Activated CD4-positive, alpha-beta memory T cell treated with anti-CD3 and anti-CD28 coated beads, Interleukin-2, amount 10 ng/mL, durations not matched to agents 7 days and 5 days (primary cell): ENCODE results near the gene RMC1. TPM values are rescaled to one million over a fixed set of nuclear protein-coding genes. Genes with fewer than 3 reads are reported as not detected.
A peak's percentile ranks its signal among the peaks of the same experiment; 100 is the strongest.
"Not testable (repeated sequence)": the region's sequence is repeated elsewhere in the genome, so short reads cannot be mapped to it uniquely, and the experiment has no call there.

ENCODE experiments used
- CTCF ChIA-PET: fragments of 350-600 bp; sonication (Branson Sonifier 250); formaldehyde crosslinking; loops from one replicate; lab custom pipeline; 2021; ENCODE audit warnings: antibody characterized with exemption, inconsistent platforms; lab: Charles Lee
- POLR2A ChIA-PET: fragments of 350-600 bp; sonication (Branson Sonifier 250); formaldehyde crosslinking; loops from one replicate; lab custom pipeline; 2021; ENCODE audit warnings: antibody characterized with exemption; lab: Charles Lee
- DNase-seq: peaks from one replicate; pipeline ENCODE4 v3.0.0-alpha.2; 2020
- H3K27ac Mint-ChIP-seq: one replicate; pipeline ENCODE4 v1.8.0; 2021; ENCODE audit warnings: mild to moderate bottlenecking, mixed read lengths
- H3K27me3 Mint-ChIP-seq: one replicate; pipeline ENCODE4 v1.8.0; 2021; ENCODE audit warnings: mixed read lengths
- H3K36me3 Mint-ChIP-seq: one replicate; pipeline ENCODE4 v1.8.0; 2021; ENCODE audit warnings: low read depth, mixed read lengths
- H3K4me1 Mint-ChIP-seq: one replicate; pipeline ENCODE4 v1.8.0; 2021; ENCODE audit warnings: mixed read lengths
- H3K4me3 Mint-ChIP-seq: one replicate; pipeline ENCODE4 v1.8.0; 2021; ENCODE audit warnings: mild to moderate bottlenecking, mixed read lengths
- H3K9me3 Mint-ChIP-seq: one replicate; pipeline ENCODE4 v1.8.0; 2021; ENCODE audit warnings: mixed read lengths
- total RNA-seq, 2 experiments: library from RNA; stranded (reverse); gene quantifications; one replicate each; pipeline ENCODE4 v1.2.3, GENCODE V29; 2021

Gene RMC1
- total RNA-seq, 2 experiments from 2014 or later, result 54.9 to 55.9 TPM

GRCh38 chr18:23479829-23480505, 23.3 kb upstream of the RMC1 start:
- H3K9me3 Mint-ChIP-seq, result no peaks in the 10 kb centered on the region
- POLR2A ChIA-PET, result interaction anchor here (1.6 kb wide), 1 partner anchor 8 kb away, joined by 9 read pairs; no protein-coding TSS in a partner anchor
- DNase-seq, result no peak
- H3K4me3 Mint-ChIP-seq, result no peak overlapping the region
- H3K27ac Mint-ChIP-seq, result no peak overlapping the region
- CTCF ChIA-PET, result no interaction called here
- no peaks in the 10 kb centered on the region for H3K27me3 Mint-ChIP-seq
- peaks cover 63% of the 10 kb centered on the region for H3K36me3 Mint-ChIP-seq
- peaks cover 4% of the 10 kb centered on the region for H3K4me1 Mint-ChIP-seq

GRCh38 chr18:23484561-23485182, 18.6 kb upstream of the RMC1 start:
- peaks cover 26% of the 10 kb centered on the region for H3K36me3 Mint-ChIP-seq
- no peak overlapping the region for H3K27ac Mint-ChIP-seq
- no peaks in the 10 kb centered on the region for H3K9me3 Mint-ChIP-seq
- DNase-seq, result no peak
- peaks cover 22% of the 10 kb centered on the region for H3K4me1 Mint-ChIP-seq
- POLR2A ChIA-PET, result interaction anchor here (0.8 to 1.4 kb wide), 3 partner anchors 10 to 31 kb away, joined by 3 to 4 read pairs (median 4); partner anchors contain the start of gene RIOK3
- H3K4me3 Mint-ChIP-seq, result no peak overlapping the region
- CTCF ChIA-PET, result interaction anchor here (1.3 to 2.8 kb wide), 2 partner anchors 14 to 20 kb away, joined by 3 to 15 read pairs; no protein-coding TSS in a partner anchor
- no peaks in the 10 kb centered on the region for H3K27me3 Mint-ChIP-seq

GRCh38 chr18:23485386-23485785, 17.9 kb upstream of the RMC1 start:
- H3K27ac Mint-ChIP-seq, result no peak overlapping the region
- CTCF ChIA-PET, result interaction anchor here (1.3 to 2.8 kb wide), 2 partner anchors 13 to 20 kb away, joined by 3 to 15 read pairs; no protein-coding TSS in a partner anchor

GRCh38 chr18:23487738-23488570, 15.4 kb upstream of the RMC1 start:
- ChIA-PET POLR2A (interaction anchor here (0.6 to 1.8 kb wide), 7 partner anchors 8 to 98 kb away, joined by 3 to 10 read pairs (median 5); partner anchors contain the start of genes NPC1 and RIOK3), CTCF (interaction anchor here (0.6 to 2.3 kb wide), 9 partner anchors 8 to 464 kb away, joined by 3 to 24 read pairs (median 4); no protein-coding TSS in a partner anchor)
- Mint-ChIP-seq H3K4me3 (no peak overlapping the region), H3K4me1 (peaks cover 22% of the 10 kb centered on the region), H3K36me3 (peaks cover 5% of the 10 kb centered on the region), H3K9me3 (no peaks in the 10 kb centered on the region), H3K27ac (peak overlapping the region; percentile 68), H3K27me3 (no peaks in the 10 kb centered on the region)
- DNase-seq, result peak; percentile 41

More at GRCh38 chr18:23485386-23485785, 17.9 kb upstream of the RMC1 start:
- H3K4me1 Mint-ChIP-seq, result peaks cover 22% of the 10 kb centered on the region
- POLR2A ChIA-PET, result interaction anchor here (1.3 kb wide), 1 partner anchor 32 kb away, joined by 3 read pairs; the partner anchor contains the start of gene RIOK3
- no peaks in the 10 kb centered on the region for H3K27me3 Mint-ChIP-seq
- H3K9me3 Mint-ChIP-seq, result no peaks in the 10 kb centered on the region
- DNase-seq, result no peak
- peaks cover 19% of the 10 kb centered on the region for H3K36me3 Mint-ChIP-seq
- no peak overlapping the region for H3K4me3 Mint-ChIP-seq

GRCh38 chr18:23489586-23489985, 13.7 kb upstream of the RMC1 start:
- POLR2A ChIA-PET, DNase-seq, H3K9me3 Mint-ChIP-seq, H3K27ac Mint-ChIP-seq, H3K36me3 Mint-ChIP-seq, H3K4me3 Mint-ChIP-seq, H3K27me3 Mint-ChIP-seq, CTCF ChIA-PET: not testable (repeated sequence)
- H3K4me1 Mint-ChIP-seq, result peaks cover 19% of the 10 kb centered on the region

- no peak overlapping the region for H3K4me3 Mint-ChIP-seq
- H3K27ac Mint-ChIP-seq, result no peak overlapping the region
- DNase-seq, result no peak
- H3K9me3 Mint-ChIP-seq, result no peaks in the 10 kb centered on the region
- CTCF ChIA-PET, result interaction anchor here (0.7 kb wide), 1 partner anchor 21 kb away, joined by 3 read pairs; no protein-coding TSS in a partner anchor
- POLR2A ChIA-PET, result interaction anchor here (1.0 kb wide), 1 partner anchor 36 kb away, joined by 3 read pairs; no protein-coding TSS in a partner anchor
- peaks cover 11% of the 10 kb centered on the region for H3K4me1 Mint-ChIP-seq
- no peaks in the 10 kb centered on the region for H3K27me3 Mint-ChIP-seq
- no peaks in the 10 kb centered on the region for H3K36me3 Mint-ChIP-seq
Measured at GRCh38 chr18:23493654-23494053, 9.7 kb upstream of the RMC1 start.

- H3K4me1 Mint-ChIP-seq, result peaks cover 18% of the 10 kb centered on the region
- DNase-seq, result no peak
- no peak overlapping the region for H3K27ac Mint-ChIP-seq
- H3K9me3 Mint-ChIP-seq, result no peaks in the 10 kb centered on the region
- ChIA-PET CTCF (no interaction called here), POLR2A (interaction anchor here (0.6 kb wide), 1 partner anchor 511 kb away, joined by 3 read pairs; no protein-coding TSS in a partner anchor)
- no peak overlapping the region for H3K4me3 Mint-ChIP-seq
- H3K27me3 Mint-ChIP-seq, result no peaks in the 10 kb centered on the region
- no peaks in the 10 kb centered on the region for H3K36me3 Mint-ChIP-seq
Measured at GRCh38 chr18:23494992-23495391, 8.3 kb upstream of the RMC1 start.

- Mint-ChIP-seq H3K27ac (no peak overlapping the region), H3K9me3 (no peaks in the 10 kb centered on the region), H3K27me3 (no peaks in the 10 kb centered on the region), H3K4me1 (peaks cover 18% of the 10 kb centered on the region), H3K36me3 (no peaks in the 10 kb centered on the region), H3K4me3 (no peak overlapping the region)
- no peak for DNase-seq
- ChIA-PET CTCF (interaction anchor here (1.6 kb wide), 2 partner anchors 9 to 20 kb away, joined by 5 to 7 read pairs; no protein-coding TSS in a partner anchor), POLR2A (interaction anchor here (0.7 to 0.8 kb wide), 2 partner anchors 8 to 12 kb away, joined by 3 read pairs; no protein-coding TSS in a partner anchor)
Measured at GRCh38 chr18:23495723-23496440, 7.4 kb upstream of the RMC1 start.

- POLR2A ChIA-PET, result interaction anchor here (1.0 to 1.4 kb wide), 3 partner anchors 10 to 88 kb away, joined by 4 read pairs; no protein-coding TSS in a partner anchor
- no peaks in the 10 kb centered on the region for H3K9me3 Mint-ChIP-seq
Measured at GRCh38 chr18:23498117-23498516, 5.2 kb upstream of the RMC1 start.

GRCh38 chr18:23498877-23499276, 4.4 kb upstream of the RMC1 start:
- ChIA-PET POLR2A (interaction anchor here (1.0 to 1.4 kb wide), 3 partner anchors 11 to 87 kb away, joined by 4 read pairs; no protein-coding TSS in a partner anchor), CTCF (interaction anchor here (0.6 to 3.3 kb wide), 31 partner anchors 8 to 429 kb away, joined by 3 to 24 read pairs (median 4); partner anchors contain the start of genes NPC1 and RIOK3)
- H3K4me1 Mint-ChIP-seq, result peaks cover 28% of the 10 kb centered on the region
- no peaks in the 10 kb centered on the region for H3K27me3 Mint-ChIP-seq
- H3K36me3 Mint-ChIP-seq, result peaks cover 2% of the 10 kb centered on the region
- DNase-seq, result peak; percentile 79
- H3K4me3 Mint-ChIP-seq, result no peak overlapping the region
- H3K27ac Mint-ChIP-seq, result no peak overlapping the region
- H3K9me3 Mint-ChIP-seq, result no peaks in the 10 kb centered on the region

More at GRCh38 chr18:23498117-23498516, 5.2 kb upstream of the RMC1 start:
- H3K27me3 Mint-ChIP-seq, result no peaks in the 10 kb centered on the region
- DNase-seq, result no peak
- CTCF ChIA-PET, result interaction anchor here (0.6 to 3.3 kb wide), 31 partner anchors 8 to 430 kb away, joined by 3 to 24 read pairs (median 4); partner anchors contain the start of genes NPC1 and RIOK3
- H3K27ac Mint-ChIP-seq, result no peak overlapping the region
- H3K4me1 Mint-ChIP-seq, result peaks cover 28% of the 10 kb centered on the region
- no peaks in the 10 kb centered on the region for H3K36me3 Mint-ChIP-seq
- H3K4me3 Mint-ChIP-seq, result no peak overlapping the region

- no peak overlapping the region for H3K4me3 Mint-ChIP-seq
- CTCF ChIA-PET, result interaction anchor here (0.6 to 3.3 kb wide), 15 partner anchors 9 to 360 kb away, joined by 3 to 24 read pairs (median 4); partner anchors contain the start of gene NPC1
- DNase-seq, result no peak
- H3K9me3 Mint-ChIP-seq, result no peaks in the 10 kb centered on the region
- no peak overlapping the region for H3K27ac Mint-ChIP-seq
- H3K27me3 Mint-ChIP-seq, result no peaks in the 10 kb centered on the region
- peaks cover 30% of the 10 kb centered on the region for H3K4me1 Mint-ChIP-seq
- POLR2A ChIA-PET, result interaction anchor here (1.0 kb wide), 1 partner anchor 15 kb away, joined by 4 read pairs; no protein-coding TSS in a partner anchor
- peaks cover 7% of the 10 kb centered on the region for H3K36me3 Mint-ChIP-seq
Measured at GRCh38 chr18:23499291-23499781, 4.0 kb upstream of the RMC1 start.
